Neural crest cell (in vitro differentiated cells): ENCODE measurements around the gene JPH3. TPM values are rescaled to one million over a fixed set of nuclear protein-coding genes. Genes with fewer than 3 reads are reported as not detected.

Experiments used
- DNase-seq: peaks from one replicate; pipeline ENCODE4 v3.0.0; 2021; ENCODE audit warnings: low read depth, mixed read lengths, low spot score
- H3K27ac Mint-ChIP-seq: one replicate; pipeline ENCODE4 v1.8.0; 2021; ENCODE audit warnings: mild to moderate bottlenecking, mixed read lengths; ENCODE audit not compliant: unreplicated experiment
- H3K27me3 Mint-ChIP-seq: 2 replicates; pipeline ENCODE4 v1.8.0; 2021; ENCODE audit warnings: low read depth, mild to moderate bottlenecking, mixed read lengths
- H3K36me3 Mint-ChIP-seq: 2 replicates; pipeline ENCODE4 v1.8.0; 2021; ENCODE audit warnings: low read depth, mild to moderate bottlenecking, mixed read lengths
- H3K4me1 Mint-ChIP-seq: 2 replicates; pipeline ENCODE4 v1.8.0; 2021; ENCODE audit warnings: mixed read lengths
- H3K4me3 Mint-ChIP-seq: one replicate; pipeline ENCODE4 v1.8.0; 2021; ENCODE audit warnings: mild to moderate bottlenecking, mixed read lengths
- H3K9me3 Mint-ChIP-seq: 2 replicates; pipeline ENCODE4 v1.8.0; 2021; ENCODE audit warnings: mixed read lengths
- total RNA-seq: library from RNA; stranded (reverse); gene quantifications from 2 replicates; pipeline ENCODE4 v1.2.1, GENCODE V29; 2021
- TF ChIP-seq, protein P1 (sequence below): fragments of 200-600 bp; sonication (generic); conservative IDR thresholded peaks from 2 replicates; pipeline ENCODE4 v1.5.0; 2021; ENCODE audit warnings: antibody characterized with exemption, mild to moderate bottlenecking

JPH3 gene
- total RNA-seq, 1 donor from 2014 or later, result 9.1 TPM

DNA sequence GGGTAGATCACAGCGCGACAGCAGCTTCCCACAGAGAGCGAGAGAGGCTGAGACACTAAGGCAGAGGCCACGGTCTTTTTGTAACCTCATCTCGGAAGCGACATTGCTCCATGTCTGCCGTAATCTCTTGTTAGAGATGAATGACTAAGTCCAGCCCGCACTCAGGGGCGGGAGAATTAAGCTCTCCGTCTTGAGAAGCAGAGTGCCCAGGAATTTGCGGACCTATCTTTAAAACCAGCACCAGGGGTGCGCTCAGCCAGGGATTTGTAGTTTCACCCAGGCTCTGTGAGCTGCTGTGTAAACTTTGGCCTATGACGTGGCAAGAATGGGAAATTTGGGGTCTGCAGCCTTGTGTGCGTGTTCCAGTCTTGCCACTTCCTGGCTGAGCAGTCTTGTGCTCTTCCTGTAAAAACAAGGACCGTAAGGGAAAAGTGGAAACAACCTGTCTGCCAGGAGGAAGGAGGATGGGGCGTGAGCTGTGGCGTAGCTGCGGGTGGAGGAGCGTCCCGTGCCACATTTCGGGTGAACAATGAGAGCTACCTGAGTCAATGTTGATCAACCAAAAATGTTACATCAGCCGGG lies 16.0 kb upstream of the JPH3 start:
- Mint-ChIP-seq H3K36me3 (no peaks in the 10 kb centered on the region), H3K27ac (peak overlapping the region; percentile 85)
- TF ChIP-seq, protein P1, sequence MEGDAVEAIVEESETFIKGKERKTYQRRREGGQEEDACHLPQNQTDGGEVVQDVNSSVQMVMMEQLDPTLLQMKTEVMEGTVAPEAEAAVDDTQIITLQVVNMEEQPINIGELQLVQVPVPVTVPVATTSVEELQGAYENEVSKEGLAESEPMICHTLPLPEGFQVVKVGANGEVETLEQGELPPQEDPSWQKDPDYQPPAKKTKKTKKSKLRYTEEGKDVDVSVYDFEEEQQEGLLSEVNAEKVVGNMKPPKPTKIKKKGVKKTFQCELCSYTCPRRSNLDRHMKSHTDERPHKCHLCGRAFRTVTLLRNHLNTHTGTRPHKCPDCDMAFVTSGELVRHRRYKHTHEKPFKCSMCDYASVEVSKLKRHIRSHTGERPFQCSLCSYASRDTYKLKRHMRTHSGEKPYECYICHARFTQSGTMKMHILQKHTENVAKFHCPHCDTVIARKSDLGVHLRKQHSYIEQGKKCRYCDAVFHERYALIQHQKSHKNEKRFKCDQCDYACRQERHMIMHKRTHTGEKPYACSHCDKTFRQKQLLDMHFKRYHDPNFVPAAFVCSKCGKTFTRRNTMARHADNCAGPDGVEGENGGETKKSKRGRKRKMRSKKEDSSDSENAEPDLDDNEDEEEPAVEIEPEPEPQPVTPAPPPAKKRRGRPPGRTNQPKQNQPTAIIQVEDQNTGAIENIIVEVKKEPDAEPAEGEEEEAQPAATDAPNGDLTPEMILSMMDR, result no peak

DNA sequence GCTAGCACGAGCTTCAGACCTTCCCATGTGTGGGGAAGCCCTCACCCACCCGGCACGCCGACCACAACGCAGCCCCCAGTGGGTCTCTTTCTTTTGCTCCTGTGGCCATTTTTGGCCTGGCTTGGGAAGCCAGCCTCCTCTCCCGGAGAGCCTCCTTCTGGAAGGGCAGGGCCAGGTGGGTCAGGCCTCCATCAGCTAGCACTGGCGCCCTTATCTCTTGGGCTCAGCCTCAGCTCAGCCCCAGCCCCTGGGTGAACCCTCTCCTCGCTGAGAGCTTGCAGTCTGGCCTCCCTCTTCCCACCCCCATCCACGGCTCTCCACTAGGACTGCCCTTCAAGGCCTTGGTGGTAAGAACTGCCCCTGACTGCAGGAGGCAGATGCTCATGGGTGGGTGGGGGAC lies 14.7 kb upstream of the JPH3 start:
- no peaks in the 10 kb centered on the region for H3K4me1 Mint-ChIP-seq
- no peaks in the 10 kb centered on the region for H3K36me3 Mint-ChIP-seq
- H3K9me3 Mint-ChIP-seq, result no peaks in the 10 kb centered on the region
- TF ChIP-seq, protein P1, result no peak
- no peak overlapping the region for H3K4me3 Mint-ChIP-seq
- no peak overlapping the region for H3K27ac Mint-ChIP-seq
- DNase-seq, result no peak
- H3K27me3 Mint-ChIP-seq, result peaks cover 52% of the 10 kb centered on the region

More for the DNA sequence above, 16.0 kb upstream of the JPH3 start:
- Mint-ChIP-seq H3K4me3 (no peak overlapping the region), H3K4me1 (peaks cover 6% of the 10 kb centered on the region), H3K27me3 (peaks cover 40% of the 10 kb centered on the region), H3K9me3 (no peaks in the 10 kb centered on the region)
- DNase-seq, result no peak

DNA sequence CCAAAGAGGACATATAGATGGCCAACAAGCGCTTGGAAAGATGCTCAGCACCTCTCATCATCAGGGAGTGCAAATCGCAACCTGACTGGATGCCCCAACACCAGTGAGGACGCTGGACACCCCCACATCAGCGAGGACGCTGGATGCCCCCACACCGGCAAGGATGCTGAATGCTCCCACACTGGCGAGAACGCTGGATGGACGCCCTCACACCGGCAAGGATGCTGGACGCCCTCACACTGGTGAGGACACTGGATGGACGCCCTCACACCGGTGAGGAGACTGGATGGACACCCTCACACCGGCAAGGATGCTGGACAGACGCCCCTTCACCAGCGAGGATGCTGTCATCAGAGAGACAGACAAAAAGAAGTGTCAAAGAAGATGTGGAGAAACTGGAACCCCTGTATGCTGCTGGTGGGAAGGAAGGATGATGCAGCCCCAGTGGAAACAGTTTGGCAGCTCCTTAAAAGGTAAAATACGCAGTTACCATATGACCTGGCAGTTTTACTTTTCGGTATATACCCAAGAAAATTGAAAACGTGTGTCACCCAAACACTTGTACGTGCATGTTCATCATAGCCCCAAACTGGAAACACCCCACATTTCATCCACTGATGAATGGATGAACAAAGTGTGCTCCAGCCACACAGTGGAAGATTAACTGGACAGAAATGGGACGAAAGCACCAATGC lies 10.1 kb upstream of the JPH3 start:
- peaks cover 71% of the 10 kb centered on the region for H3K27me3 Mint-ChIP-seq
- H3K4me3 Mint-ChIP-seq, result no peak overlapping the region
- H3K27ac Mint-ChIP-seq, result no peak overlapping the region
- no peaks in the 10 kb centered on the region for H3K4me1 Mint-ChIP-seq
- H3K9me3 Mint-ChIP-seq, result no peaks in the 10 kb centered on the region
- DNase-seq, result no peak
- TF ChIP-seq, protein P1, result no peak
- no peaks in the 10 kb centered on the region for H3K36me3 Mint-ChIP-seq

DNA sequence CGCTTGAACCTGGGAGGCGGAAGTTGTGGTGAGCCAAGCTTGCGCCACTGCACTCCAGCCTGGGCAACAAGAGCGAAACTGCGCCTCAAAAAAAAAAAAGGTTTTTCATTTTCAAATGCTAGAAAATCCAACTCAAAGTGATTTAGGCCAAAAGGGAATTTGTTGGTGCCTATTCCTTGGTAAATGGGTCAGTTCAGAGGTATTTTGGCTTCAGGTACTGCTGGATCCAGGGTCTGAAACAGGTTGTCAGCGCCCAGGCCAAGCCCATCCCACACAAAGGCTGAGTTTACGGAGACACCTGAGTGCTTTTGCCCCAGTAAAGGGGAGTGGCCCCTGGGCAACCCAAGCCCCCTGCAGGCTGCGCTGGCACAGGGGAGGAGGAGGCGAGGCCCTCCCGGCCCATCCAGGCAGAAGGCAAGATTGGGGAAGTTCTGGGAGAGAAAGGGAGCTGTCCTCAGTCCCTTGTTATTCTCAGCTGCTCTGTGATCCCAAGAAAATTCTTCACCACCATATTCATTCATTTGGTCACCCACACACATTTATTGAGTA lies 8.5 kb upstream of the JPH3 start:
- Mint-ChIP-seq H3K36me3 (no peaks in the 10 kb centered on the region), H3K4me3 (no peak overlapping the region), H3K9me3 (no peaks in the 10 kb centered on the region), H3K27ac (no peak overlapping the region), H3K4me1 (no peaks in the 10 kb centered on the region), H3K27me3 (peaks cover 63% of the 10 kb centered on the region)
- TF ChIP-seq, protein P1, result no peak
- DNase-seq, result no peak

DNA sequence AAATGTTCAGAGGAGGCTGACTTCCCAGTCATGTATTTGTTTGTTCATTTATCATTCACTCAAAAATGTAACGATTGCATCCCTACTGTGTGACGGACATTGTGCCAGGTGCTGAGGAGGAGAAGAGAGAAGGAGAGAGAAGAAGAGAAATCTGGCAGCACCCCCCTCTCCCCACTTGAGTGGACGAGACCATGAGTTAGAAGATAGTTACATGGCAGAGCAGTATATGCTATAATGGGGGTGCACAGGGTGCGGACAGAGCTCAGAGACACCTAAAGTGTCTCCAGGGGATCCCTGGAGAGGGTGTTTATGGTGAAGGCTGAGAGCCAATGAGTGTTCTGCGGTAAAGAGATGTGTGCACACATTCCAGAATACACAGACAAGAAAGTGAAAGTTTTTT lies 6.6 kb upstream of the JPH3 start:
- Mint-ChIP-seq H3K27me3 (peaks cover 48% of the 10 kb centered on the region), H3K4me3 (no peak overlapping the region), H3K36me3 (no peaks in the 10 kb centered on the region), H3K9me3 (no peaks in the 10 kb centered on the region), H3K4me1 (no peaks in the 10 kb centered on the region), H3K27ac (no peak overlapping the region)
- DNase-seq, result no peak
- TF ChIP-seq, protein P1, result no peak
